HG03139 (cell line): ENCODE results near the gene MPP7.
"Not testable (repeated sequence)": the region's sequence is repeated elsewhere in the genome, so short reads cannot be mapped to it uniquely, and the experiment has no call there.

Experiments used
- ATAC-seq: cut with Tn5 transposase; IDR thresholded peaks from one replicate; pipeline ENCODE4 v1.9.1; 2021; ENCODE audit not compliant: unreplicated experiment

Gene MPP7

GRCh38 chr10:28302638-28303488 lies at the start of gene MPP7:
Gene MPP7 (minus strand): TSS chr10:28303064. CDS start chr10:28238604, 64,460 bp downstream.
- ATAC-seq, result peak; percentile 99

- ATAC-seq, result no peak
These were observed 47.0 kb upstream of the MPP7 start for GRCh38 chr10:28349892-28350291.

- no peak for ATAC-seq
These were observed 41.4 kb upstream of the MPP7 start for GRCh38 chr10:28343987-28344895.

GRCh38 chr10:28343252-28343651 lies 40.4 kb upstream of the MPP7 start:
- no peak for ATAC-seq

- ATAC-seq, result not testable (repeated sequence)
These were observed 38.8 kb upstream of the MPP7 start for GRCh38 chr10:28341679-28342078.

- ATAC-seq, result no peak
These were observed 29.9 kb upstream of the MPP7 start for GRCh38 chr10:28332726-28333125.

- ATAC-seq, result no peak
These were observed 29.0 kb upstream of the MPP7 start for GRCh38 chr10:28331841-28332240.

- no peak for ATAC-seq
These were observed 28.2 kb upstream of the MPP7 start for GRCh38 chr10:28331066-28331465.

- no peak for ATAC-seq
These were observed 25.5 kb upstream of the MPP7 start for GRCh38 chr10:28328346-28328745.

GRCh38 chr10:28327491-28327880 lies 24.6 kb upstream of the MPP7 start:
- ATAC-seq, result no peak

- ATAC-seq, result no peak
These were observed 23.9 kb upstream of the MPP7 start for GRCh38 chr10:28326516-28327490.

- no peak for ATAC-seq
These were observed 17.9 kb upstream of the MPP7 start for GRCh38 chr10:28320799-28321198.

- no peak for ATAC-seq
These were observed 17.2 kb upstream of the MPP7 start for GRCh38 chr10:28320090-28320489.

GRCh38 chr10:28319061-28319460 lies 16.2 kb upstream of the MPP7 start:
- ATAC-seq, result not testable (repeated sequence)

GRCh38 chr10:28318626-28319025 lies 15.8 kb upstream of the MPP7 start:
- no peak for ATAC-seq

GRCh38 chr10:28317760-28318159 lies 14.9 kb upstream of the MPP7 start:
- ATAC-seq, result no peak

GRCh38 chr10:28316696-28317095 lies 13.8 kb upstream of the MPP7 start:
- ATAC-seq, result no peak

- ATAC-seq, result no peak
These were observed 12.3 kb upstream of the MPP7 start for GRCh38 chr10:28315140-28315539.

- no peak for ATAC-seq
These were observed 11.3 kb upstream of the MPP7 start for GRCh38 chr10:28314211-28314610.

GRCh38 chr10:28312572-28312971 lies 9.7 kb upstream of the MPP7 start:
- no peak for ATAC-seq

GRCh38 chr10:28311104-28311503 lies 8.2 kb upstream of the MPP7 start:
- ATAC-seq, result no peak
